ENCODE results near the gene ZNF185. TPM values are rescaled to one million over a fixed set of nuclear protein-coding genes. Genes with fewer than 3 reads are reported as not detected.

Gene ZNF185
- total and polyA plus RNA-seq, 2 experiments from 2014 or later, result 9.2 to 10.3 TPM

DNA sequence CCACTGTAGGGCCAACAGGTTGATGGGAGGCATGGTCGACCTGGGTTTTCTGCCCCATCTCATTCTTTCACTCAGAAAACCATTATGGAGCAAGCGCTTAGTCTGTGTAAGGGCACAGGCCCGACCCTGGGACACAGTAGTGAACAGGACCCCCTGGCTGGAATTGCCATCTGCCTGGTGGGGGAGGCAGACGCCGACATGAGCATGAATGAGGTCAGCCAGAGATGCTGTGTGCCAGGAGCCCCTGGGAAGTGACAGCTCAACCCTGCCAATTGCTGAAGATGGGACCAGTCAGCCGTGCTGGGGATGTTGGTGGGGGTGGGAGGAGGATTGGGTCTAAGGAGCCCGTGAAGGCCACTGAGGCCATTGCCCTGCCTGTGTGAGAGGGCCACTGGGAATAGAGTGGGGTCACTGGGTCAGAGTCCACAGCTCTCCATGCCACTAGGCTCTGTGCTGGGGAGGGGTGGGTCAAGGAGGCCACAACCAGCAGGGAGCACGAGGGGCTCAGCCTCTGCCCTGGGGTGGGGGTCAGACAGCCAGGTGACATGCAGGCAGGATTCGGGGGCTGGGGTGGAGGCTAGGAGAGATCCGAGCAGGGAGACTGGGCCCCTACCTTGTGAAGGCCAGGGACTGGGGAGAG, 31.0 kb downstream of the ZNF185 start:
- Histone ChIP-seq H3K36me3 (no peaks in the 10 kb centered on the region), H3K27me3 (no peaks in the 10 kb centered on the region), H3K4me1 (ENCODE audit: low read depth) (no peaks in the 10 kb centered on the region), H3K27ac (no peak overlapping the region), H3K4me3 (no peak overlapping the region), H3K9me3 (ENCODE audit: low read depth) (no peaks in the 10 kb centered on the region)
- TF ChIP-seq, protein P1, sequence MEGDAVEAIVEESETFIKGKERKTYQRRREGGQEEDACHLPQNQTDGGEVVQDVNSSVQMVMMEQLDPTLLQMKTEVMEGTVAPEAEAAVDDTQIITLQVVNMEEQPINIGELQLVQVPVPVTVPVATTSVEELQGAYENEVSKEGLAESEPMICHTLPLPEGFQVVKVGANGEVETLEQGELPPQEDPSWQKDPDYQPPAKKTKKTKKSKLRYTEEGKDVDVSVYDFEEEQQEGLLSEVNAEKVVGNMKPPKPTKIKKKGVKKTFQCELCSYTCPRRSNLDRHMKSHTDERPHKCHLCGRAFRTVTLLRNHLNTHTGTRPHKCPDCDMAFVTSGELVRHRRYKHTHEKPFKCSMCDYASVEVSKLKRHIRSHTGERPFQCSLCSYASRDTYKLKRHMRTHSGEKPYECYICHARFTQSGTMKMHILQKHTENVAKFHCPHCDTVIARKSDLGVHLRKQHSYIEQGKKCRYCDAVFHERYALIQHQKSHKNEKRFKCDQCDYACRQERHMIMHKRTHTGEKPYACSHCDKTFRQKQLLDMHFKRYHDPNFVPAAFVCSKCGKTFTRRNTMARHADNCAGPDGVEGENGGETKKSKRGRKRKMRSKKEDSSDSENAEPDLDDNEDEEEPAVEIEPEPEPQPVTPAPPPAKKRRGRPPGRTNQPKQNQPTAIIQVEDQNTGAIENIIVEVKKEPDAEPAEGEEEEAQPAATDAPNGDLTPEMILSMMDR (IDR thresholded peaks at IDR 0.05; ENCODE audit: low read depth, low read length), result no peak
- no peak for DNase-seq (ENCODE audit: low read depth in 1 of 2, low spot score in 1 of 2)

DNA sequence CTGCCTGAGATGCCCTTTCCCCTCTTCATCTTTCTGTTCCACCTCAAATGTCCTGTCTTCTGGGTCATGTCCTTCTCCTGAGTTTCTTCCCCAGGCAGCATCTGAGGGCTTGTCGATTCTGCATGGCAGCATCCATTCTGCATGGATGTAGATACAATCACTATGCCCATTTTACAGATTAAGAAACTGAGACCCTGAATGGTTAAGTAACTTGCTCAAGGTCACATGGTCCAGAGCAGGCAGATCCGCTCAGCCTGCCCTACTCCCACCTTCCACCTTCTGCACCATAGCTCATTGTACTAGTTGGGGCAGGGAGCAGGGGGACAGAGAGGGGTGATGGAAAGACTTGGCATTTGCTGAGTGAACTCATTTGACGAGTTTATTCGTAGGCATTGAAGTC, 32.0 kb downstream of the ZNF185 start:
- TF ChIP-seq, protein P1 (IDR thresholded peaks at IDR 0.05; ENCODE audit: low read depth, low read length), result no peak
- no peak for DNase-seq (ENCODE audit: low read depth in 1 of 2, low spot score in 1 of 2)
- Histone ChIP-seq H3K4me1 (ENCODE audit: low read depth) (no peaks in the 10 kb centered on the region), H3K4me3 (no peak overlapping the region), H3K9me3 (ENCODE audit: low read depth) (no peaks in the 10 kb centered on the region), H3K27ac (no peak overlapping the region), H3K27me3 (no peaks in the 10 kb centered on the region), H3K36me3 (no peaks in the 10 kb centered on the region)

DNA sequence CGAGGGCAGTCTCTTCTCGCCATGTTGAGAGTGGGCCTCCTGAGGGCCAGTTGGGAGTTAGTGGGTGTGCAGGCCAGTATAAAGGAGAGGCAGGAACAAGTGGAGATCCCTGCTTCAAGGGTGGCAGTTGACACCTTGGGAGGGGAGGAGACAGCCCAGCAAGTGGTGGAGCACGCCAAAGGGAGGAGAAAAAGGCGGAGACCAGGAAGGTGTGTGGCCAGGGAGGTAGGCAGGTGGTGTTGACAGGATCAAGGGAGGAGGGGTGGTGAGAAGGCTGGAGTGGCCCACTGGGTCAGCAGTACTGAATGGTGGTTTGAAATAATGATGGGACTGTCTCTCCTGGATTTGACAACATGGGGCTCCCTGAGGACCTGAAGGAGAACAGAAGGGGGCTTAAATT, 32.6 kb downstream of the ZNF185 start:
- Histone ChIP-seq H3K4me1 (ENCODE audit: low read depth) (no peaks in the 10 kb centered on the region), H3K9me3 (ENCODE audit: low read depth) (no peaks in the 10 kb centered on the region), H3K27me3 (no peaks in the 10 kb centered on the region), H3K27ac (no peak overlapping the region), H3K4me3 (no peak overlapping the region), H3K36me3 (no peaks in the 10 kb centered on the region)
- TF ChIP-seq, protein P1 (IDR thresholded peaks at IDR 0.05; ENCODE audit: low read depth, low read length), result no peak
- no peak for DNase-seq (ENCODE audit: low read depth in 1 of 2, low spot score in 1 of 2)

DNA sequence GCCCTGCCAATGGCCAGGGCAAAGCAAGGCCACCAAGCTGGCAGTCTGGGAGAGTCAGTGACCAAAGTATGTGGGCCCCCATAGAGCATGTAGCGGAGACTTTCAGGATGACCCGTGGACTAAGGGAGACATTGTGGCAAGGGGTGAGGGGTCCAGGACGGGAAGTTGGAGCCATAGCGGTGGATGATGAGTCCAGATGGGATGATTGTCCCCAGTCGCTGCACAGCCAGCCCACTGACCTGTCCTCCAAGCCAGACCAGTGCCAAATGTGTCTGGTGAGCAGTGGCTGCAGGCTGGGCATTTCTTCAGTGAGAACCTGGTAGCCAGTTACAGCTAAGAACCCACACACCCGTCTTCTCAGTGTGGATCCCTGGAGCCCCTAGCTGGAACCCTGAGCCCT, 34.3 kb downstream of the ZNF185 start:
- no peaks in the 10 kb centered on the region for H3K9me3 ChIP-seq (ENCODE audit: low read depth)

DNA sequence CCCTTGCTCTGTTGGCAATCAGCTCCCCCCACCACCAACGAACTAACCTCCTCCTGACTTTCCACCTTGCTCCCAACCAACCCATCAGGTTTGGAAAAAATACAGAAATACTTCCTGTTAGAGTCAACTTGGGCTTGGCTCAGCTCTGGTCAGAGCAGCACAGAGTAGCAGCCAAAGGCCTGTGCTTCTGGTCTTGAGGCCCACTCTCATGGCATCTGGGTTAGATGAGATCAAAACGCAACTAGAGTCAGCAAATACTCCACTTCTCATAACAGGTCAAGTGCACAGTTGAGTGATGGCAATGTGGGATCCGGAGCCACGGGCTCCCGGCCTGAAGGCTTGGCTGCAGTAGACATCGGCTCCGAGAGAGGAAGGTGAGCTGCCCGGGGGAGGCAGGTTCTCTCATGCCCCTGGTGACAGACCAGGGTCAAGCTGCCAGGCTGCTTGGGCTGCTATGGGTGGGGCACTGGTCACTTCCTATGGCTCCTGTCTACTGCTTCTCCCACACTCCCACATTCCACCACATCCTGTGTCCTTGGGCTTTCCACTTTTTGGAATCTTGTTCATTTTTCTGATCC, 34.8 kb downstream of the ZNF185 start:
- TF ChIP-seq, protein P1 (IDR thresholded peaks at IDR 0.05; ENCODE audit: low read depth, low read length), result no peak
- H3K27ac ChIP-seq, result no peak overlapping the region
- H3K27me3 ChIP-seq, result no peaks in the 10 kb centered on the region
- no peaks in the 10 kb centered on the region for H3K9me3 ChIP-seq (ENCODE audit: low read depth)
- H3K4me3 ChIP-seq, result no peak overlapping the region
- DNase-seq (ENCODE audit: low read depth in 1 of 2, low spot score in 1 of 2), result no peak
- H3K36me3 ChIP-seq, result no peaks in the 10 kb centered on the region
- H3K4me1 ChIP-seq (ENCODE audit: low read depth), result no peaks in the 10 kb centered on the region

More for the DNA sequence above, 34.3 kb downstream of the ZNF185 start:
- Histone ChIP-seq H3K4me1 (ENCODE audit: low read depth) (no peaks in the 10 kb centered on the region), H3K27ac (no peak overlapping the region), H3K27me3 (no peaks in the 10 kb centered on the region), H3K36me3 (no peaks in the 10 kb centered on the region), H3K4me3 (no peak overlapping the region)
- DNase-seq (ENCODE audit: low read depth in 1 of 2, low spot score in 1 of 2), result no peak
- TF ChIP-seq, protein P1 (IDR thresholded peaks at IDR 0.05; ENCODE audit: low read depth, low read length), result no peak

All from cardiac muscle cell (in vitro differentiated cells and primary cell).